ENCODE measurements around the gene TRIM15. TPM values are rescaled to one million over a fixed set of nuclear protein-coding genes. Genes with fewer than 3 reads are reported as not detected.
"Not testable (repeated sequence)": the region's sequence is repeated elsewhere in the genome, so short reads cannot be mapped to it uniquely, and the experiment has no call there.

The TRIM15 gene
- 10 to 100 TPM; 37.2 to 73.2 (median 51.4) TPM for total RNA-seq
- long read RNA-seq, donor 1, transcript TRIM15-207 (7 exons, 2,214 nt) = major isoform, 65 of 89 reads
- long read RNA-seq, donor 1, partial matches to known transcripts = 3 of 89 reads
- long read RNA-seq, donor 1, other reads (novel, unspliced or antisense) = 21 of 89 reads
- long read RNA-seq, donor 2, transcript TRIM15-207 (7 exons, 2,214 nt) = major isoform, 64 of 82 reads
- long read RNA-seq, donor 2, partial matches to known transcripts = 3 of 82 reads
- long read RNA-seq, donor 2, other reads (novel, unspliced or antisense) = 15 of 82 reads

GRCh38 chr6:30163090-30163917 lies at the start of gene TRIM15:
Gene TRIM15, plus strand, starts transcription at chr6:30163546. Its CDS starts 139 bp downstream, at chr6:30163685.
- Histone ChIP-seq H3K4me3 (peak within 1 kb of the TSS; percentile 24), H3K36me3 (ENCODE audit: low read depth) (no peaks in the 10 kb centered on the region), H3K9me3 (no peaks in the 10 kb centered on the region), H3K4me1 (ENCODE audit: low read depth) (peaks cover 5% of the 10 kb centered on the region)
- TF ChIP-seq CTCF (IDR thresholded peaks at IDR 0.05) = no peak
- peak; percentile 90 for ATAC-seq
- intact Hi-C loops (cut with DNase I, micrococcal nuclease) = no loop called here
- DNase-seq = peak; percentile 90 to 94 (median 93)

- Histone ChIP-seq H3K4me1 (ENCODE audit: low read depth) (peaks cover 10% of the 10 kb centered on the region), H3K4me3 (no peak overlapping the region), H3K9me3 (no peaks in the 10 kb centered on the region), H3K36me3 (ENCODE audit: low read depth) (no peaks in the 10 kb centered on the region)
- DNase-seq (no peak), ATAC-seq (no peak)
- TF ChIP-seq CTCF (IDR thresholded peaks at IDR 0.05) = no peak
- intact Hi-C loops (cut with DNase I, micrococcal nuclease) = no loop called here
Measured at GRCh38 chr6:30113841-30114240, 49.5 kb upstream of the TRIM15 start.

- DNase-seq (no peak), ATAC-seq (no peak)
- intact Hi-C loops (cut with DNase I, micrococcal nuclease) = no loop called here
- H3K9me3 ChIP-seq = no peaks in the 10 kb centered on the region
- no peak for TF ChIP-seq CTCF (IDR thresholded peaks at IDR 0.05)
- H3K4me1 ChIP-seq (ENCODE audit: low read depth) = peaks cover 20% of the 10 kb centered on the region
- H3K36me3 ChIP-seq (ENCODE audit: low read depth) = no peaks in the 10 kb centered on the region
- H3K4me3 ChIP-seq = no peak overlapping the region
Measured at GRCh38 chr6:30116724-30117123, 46.6 kb upstream of the TRIM15 start.

GRCh38 chr6:30118691-30119090 lies 44.7 kb upstream of the TRIM15 start:
- H3K4me3 ChIP-seq; intact Hi-C loops (cut with DNase I, micrococcal nuclease); DNase-seq; H3K9me3 ChIP-seq; ATAC-seq; H3K36me3 ChIP-seq (ENCODE audit: low read depth): not testable (repeated sequence)
- H3K4me1 ChIP-seq (ENCODE audit: low read depth) = peaks cover 23% of the 10 kb centered on the region

- DNase-seq = no peak
- no peak overlapping the region for H3K4me3 ChIP-seq
Measured at GRCh38 chr6:30121446-30122366, 41.6 kb upstream of the TRIM15 start.

More at GRCh38 chr6:30121446-30122366, 41.6 kb upstream of the TRIM15 start:
- H3K9me3 ChIP-seq = no peaks in the 10 kb centered on the region
- peaks cover 22% of the 10 kb centered on the region for H3K4me1 ChIP-seq (ENCODE audit: low read depth)
- TF ChIP-seq CTCF (IDR thresholded peaks at IDR 0.05) = no peak
- no peaks in the 10 kb centered on the region for H3K36me3 ChIP-seq (ENCODE audit: low read depth)
- no peak for ATAC-seq
- intact Hi-C loops (cut with DNase I, micrococcal nuclease) = no loop called here

Measured in mucosa of descending colon (tissue), 3 donors.